Hematopoietic multipotent progenitor cell treated with erythropoietin and hydrocortisone succinate and interleukin-3 and kit ligand, for 17 days (in vitro differentiated cells): ENCODE results near the gene HEY2.
"Not testable (repeated sequence)": the region's sequence is repeated elsewhere in the genome, so short reads cannot be mapped to it uniquely, and the experiment has no call there.

Experiments used
- DNase-seq: peaks from one replicate; pipeline ENCODE4 v3.0.0-alpha.2; 2015; ENCODE audit warnings: low spot score

Gene HEY2

DNA sequence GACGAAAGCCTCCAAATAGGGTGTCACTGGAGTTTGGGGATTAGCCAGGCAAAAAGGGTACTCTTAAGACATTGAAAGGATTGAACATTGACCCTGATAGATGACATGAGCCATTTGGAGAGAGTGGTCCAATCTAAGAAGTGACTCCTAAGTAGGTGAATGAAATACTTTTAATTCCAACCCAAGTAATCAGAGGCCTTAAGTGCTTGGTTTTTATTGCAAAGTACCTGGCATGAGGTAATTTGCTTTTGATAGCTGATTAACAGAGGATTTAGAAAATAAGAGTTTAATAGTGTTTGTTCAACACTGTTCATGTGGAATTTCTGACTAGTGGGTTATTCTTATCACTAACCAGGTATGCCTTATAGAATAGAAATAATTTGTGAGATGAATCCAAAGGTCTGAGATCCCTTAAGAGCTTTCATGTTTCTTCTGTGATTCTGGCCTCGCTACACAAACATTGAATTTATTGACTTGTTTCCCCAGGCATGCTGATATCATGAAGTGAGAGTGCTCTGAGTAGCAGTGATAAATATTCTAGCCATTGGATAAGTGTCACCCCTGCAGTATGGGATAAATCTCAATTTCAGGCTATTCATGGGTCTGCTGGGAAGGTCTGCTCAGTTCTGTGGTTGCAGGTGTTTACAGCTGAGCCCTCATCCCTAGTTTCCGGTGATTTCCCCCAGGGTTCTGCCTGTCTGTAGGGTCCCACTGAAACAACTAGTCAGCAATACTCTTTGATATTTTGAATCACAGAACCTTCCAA lies 47.9 kb downstream of the HEY2 start:
- no peak for DNase-seq

DNA sequence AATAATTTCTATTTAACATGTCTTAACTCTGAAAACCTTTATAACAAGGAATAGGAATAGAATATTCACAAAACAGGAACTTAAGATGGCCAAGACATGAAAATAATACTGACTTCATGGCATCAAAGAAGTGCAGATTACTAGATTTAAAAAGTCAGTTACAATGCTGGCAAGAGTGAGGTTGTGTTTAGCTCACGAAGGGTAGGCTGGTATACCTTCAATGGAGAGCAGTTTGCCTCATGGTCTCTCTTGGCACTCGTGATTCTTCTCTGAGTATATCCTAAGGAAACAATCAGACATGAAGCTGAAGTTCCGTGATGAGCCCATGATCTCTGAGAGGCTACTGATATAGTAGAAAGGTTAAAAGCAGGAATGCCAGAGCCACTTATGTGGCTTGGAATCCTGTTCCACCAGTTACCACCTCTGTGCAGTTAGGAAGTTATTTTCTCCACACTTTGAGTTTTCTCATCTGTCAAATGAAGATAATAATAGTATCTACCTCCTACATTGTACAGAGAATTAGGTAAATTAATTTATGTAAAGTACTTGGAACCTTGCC lies 48.5 kb downstream of the HEY2 start:
- no peak for DNase-seq

GRCh38 chr6:125798734-125799508 lies 49.5 kb downstream of the HEY2 start:
- DNase-seq, result no peak

DNA sequence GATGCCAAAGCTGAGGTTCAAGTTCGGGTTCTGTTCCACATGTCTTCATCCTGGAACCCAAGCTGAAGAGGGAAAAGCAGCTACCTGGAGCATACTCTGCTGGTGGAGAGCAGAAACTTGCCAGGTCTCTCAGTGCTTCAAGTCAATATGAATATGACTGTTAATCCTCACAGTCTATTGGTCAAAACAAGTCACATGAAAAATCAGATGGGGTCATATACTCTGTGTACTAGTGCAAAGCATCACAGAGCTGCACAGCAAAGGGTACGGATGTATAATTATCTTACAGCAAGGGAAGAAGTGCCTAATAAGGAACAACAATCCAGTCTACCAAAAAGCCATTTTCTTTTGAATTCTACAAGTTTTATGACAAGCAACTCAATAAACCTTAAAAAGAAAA lies 53.0 kb downstream of the HEY2 start:
- no peak for DNase-seq

GRCh38 chr6:125802943-125803377 lies 53.5 kb downstream of the HEY2 start:
- DNase-seq, result no peak

DNA sequence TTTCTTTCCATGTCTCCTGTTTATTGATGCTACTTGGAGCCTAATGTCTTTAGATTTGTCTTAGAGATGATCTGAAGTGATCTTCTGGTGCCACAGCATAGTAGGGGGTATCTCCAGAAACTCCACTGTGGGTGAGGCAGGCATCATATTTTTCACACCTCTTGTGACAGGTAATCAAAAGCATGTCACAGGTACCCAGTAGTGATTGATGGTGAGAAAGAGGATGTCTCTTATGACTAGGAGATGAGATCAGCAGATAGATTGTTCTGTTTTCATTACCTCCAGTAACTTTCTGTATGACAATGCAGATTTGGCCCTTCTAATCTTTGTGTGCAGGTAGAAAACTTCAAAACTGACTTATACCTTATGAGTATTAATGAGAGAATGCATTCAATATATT lies 54.8 kb downstream of the HEY2 start:
- no peak for DNase-seq

DNA sequence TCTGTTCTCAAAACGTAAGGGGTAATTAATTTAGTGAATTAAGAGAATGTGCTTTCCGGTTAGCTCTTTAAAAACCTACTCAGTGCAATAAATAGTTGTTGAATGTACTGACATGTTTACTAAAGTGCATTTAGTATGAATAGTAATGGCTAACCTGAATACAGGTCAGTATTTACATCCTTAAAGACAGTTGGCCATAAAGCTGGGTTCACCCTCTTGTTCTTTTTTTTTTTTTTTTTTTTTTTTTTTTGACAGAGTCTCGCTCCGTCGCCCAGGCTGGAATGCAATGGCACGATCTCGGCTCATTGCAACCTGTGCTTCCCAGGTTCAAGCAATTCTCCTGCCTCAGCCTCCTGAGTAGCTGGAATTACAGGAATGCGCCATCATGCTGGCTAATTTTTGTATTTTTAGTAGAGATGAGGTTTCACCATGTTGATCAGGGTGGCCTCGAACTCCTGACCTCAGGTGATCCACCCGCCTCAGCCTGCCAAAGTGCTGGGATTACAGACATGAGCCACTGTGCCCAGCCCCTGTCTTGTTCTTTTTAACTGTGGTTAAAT lies 55.5 kb downstream of the HEY2 start:
- DNase-seq, result not testable (repeated sequence)

DNA sequence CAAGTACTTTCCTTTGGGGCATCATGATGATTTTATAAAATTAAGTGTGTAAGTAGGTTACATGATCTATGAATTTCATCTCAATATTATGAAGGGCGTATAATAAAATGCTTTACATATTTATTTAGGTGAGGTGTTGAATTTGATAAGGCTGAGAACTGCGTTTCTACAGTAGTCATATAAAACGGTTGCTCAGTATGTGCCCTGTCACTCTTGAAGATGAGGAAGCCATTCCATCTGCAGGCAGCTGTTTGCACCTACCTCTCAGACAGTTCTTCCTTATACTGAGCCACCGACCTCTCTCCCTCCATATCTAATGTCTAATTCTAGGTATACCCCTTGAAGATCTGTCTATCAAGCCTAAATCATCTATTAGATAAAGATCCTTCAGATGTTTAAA lies 57.4 kb downstream of the HEY2 start:
- no peak for DNase-seq

- no peak for DNase-seq
Measured at GRCh38 chr6:125807293-125807692, 57.9 kb downstream of the HEY2 start.

GRCh38 chr6:125808060-125808459 lies 58.6 kb downstream of the HEY2 start:
- no peak for DNase-seq

- no peak for DNase-seq
Measured at GRCh38 chr6:125808591-125808990, 59.2 kb downstream of the HEY2 start.

DNA sequence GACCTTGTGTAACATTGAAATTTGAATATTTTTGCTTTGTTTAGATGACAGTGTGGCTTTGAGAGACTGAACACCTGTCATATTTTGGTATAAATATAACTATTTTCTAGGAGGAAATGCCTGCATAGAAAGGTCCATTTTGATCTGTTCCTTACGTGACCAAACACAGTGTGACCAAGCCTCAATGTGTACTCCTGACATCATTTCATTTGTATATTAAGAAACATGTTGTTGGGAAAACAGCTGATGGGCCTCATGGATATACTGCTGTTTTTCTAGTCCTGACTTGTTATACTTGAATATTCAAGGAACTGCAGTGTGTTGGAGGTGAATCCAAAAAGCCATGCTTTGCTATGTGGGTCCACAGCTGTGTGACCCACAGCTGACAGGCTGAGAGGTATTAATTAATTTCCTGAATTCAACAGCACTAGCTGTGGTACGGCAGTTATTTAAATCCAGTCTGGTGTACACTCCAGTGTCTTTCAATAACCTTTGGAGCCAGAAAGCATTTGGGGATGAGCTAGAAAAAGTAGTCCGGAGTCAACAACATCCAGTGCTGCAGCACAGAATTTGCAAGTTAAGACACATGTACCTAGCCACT lies 60.2 kb downstream of the HEY2 start:
- DNase-seq, result no peak

GRCh38 chr6:125810445-125810844 lies 61.0 kb downstream of the HEY2 start:
- no peak for DNase-seq
